ENCODE data around the gene OMP. TPM values are rescaled to one million over a fixed set of nuclear protein-coding genes. Genes with fewer than 3 reads are reported as not detected.

OMP gene
- total and polyA plus RNA-seq, 2 donors (not counting 3 experiments of a cell fraction or from before 2014, with no cell fraction given), result 0.80 TPM; not detected in 1

- Histone ChIP-seq H3K9ac (replicated peaks; ENCODE audit: extremely low read depth, insufficient read depth, low read length) (no peak overlapping the region), H3K36me3 (ENCODE audit: control insufficient read depth in 2 of 2, extremely low read depth in 1 of 2, insufficient read depth in 2 of 2, low read length in 2 of 2) (no peaks in the 10 kb centered on the region), H3K4me1 (ENCODE audit: control insufficient read depth, extremely low read depth, insufficient read depth, low read length) (peaks cover 8% of the 10 kb centered on the region), H3K27ac (ENCODE audit: insufficient read depth, low read depth, low read length) (no peak overlapping the region), H3K9me3 (replicated peaks; ENCODE audit: control insufficient read depth, insufficient read depth, low read length) (no peaks in the 10 kb centered on the region), H3K79me2 (ENCODE audit: control insufficient read depth, insufficient read depth, low read length) (no peaks in the 10 kb centered on the region), H3K4me2 (ENCODE audit: insufficient read depth, low read length) (no peak overlapping the region), H2AFZ (ENCODE audit: low read depth, low read length) (no peak overlapping the region), H3K27me3 (ENCODE audit: control insufficient read depth in 2 of 2, insufficient read depth in 2 of 2, low read length in 2 of 2) (no peaks in the 10 kb centered on the region), H3K4me3 (replicated peaks in 1 of 3; ENCODE audit: insufficient read depth in 1 of 3, low read depth in 1 of 3, low read length in 3 of 3) (no peak overlapping the region), H4K20me1 (replicated peaks; ENCODE audit: control insufficient read depth, extremely low read depth, insufficient read depth, low read length) (no peaks in the 10 kb centered on the region), H3K9me1 (replicated peaks; ENCODE audit: control insufficient read depth, extremely low read depth, insufficient read depth, low read length) (no peaks in the 10 kb centered on the region)
- intact Hi-C loops (cut with micrococcal nuclease), result no loop called here
- ChIA-PET CTCF (interaction anchor here (2.5 kb wide), 1 partner anchor 10 kb away, joined by 12 read pairs; no protein-coding TSS in a partner anchor), POLR2A (no interaction called here)
- no TSS peak for BruUV-seq (replicated peaks)
- FAIRE-seq (no peak), DNase-seq (ENCODE audit: low read depth, low spot score) (no peak)
- TF ChIP-seq POLR2AphosphoS5 (IDR thresholded peaks at IDR 0.05; ENCODE audit: insufficient read depth, low read depth, low read length) (no peak), GATA2 (IDR thresholded peaks at IDR 0.05; ENCODE audit: insufficient read depth, insufficient read length, low read depth, low read length) (no peak), POLR2A (IDR thresholded peaks at IDR 0.05; ENCODE audit: low read depth, low read length) (no peak), JUN (IDR thresholded peaks at IDR 0.05; ENCODE audit: borderline replicate concordance, insufficient read depth, insufficient read length, low read depth) (no peak), FOS (IDR thresholded peaks at IDR 0.05; ENCODE audit: borderline replicate concordance, insufficient read depth, low read length) (no peak), EZH2 (IDR thresholded peaks at IDR 0.05; ENCODE audit: borderline replicate concordance, low read depth, low read length, severe bottlenecking) (no peak), CTCF (IDR thresholded peaks at IDR 0.05; ENCODE audit: extremely low read depth in 1 of 2, insufficient read depth in 1 of 2, low read depth in 1 of 2, low read length in 2 of 2) (no peak), MYC (IDR thresholded peaks at IDR 0.05; ENCODE audit: low read depth, low read length) (no peak), MAX (IDR thresholded peaks at IDR 0.05; ENCODE audit: insufficient read depth, insufficient read length) (no peak)
- dilution Hi-C loops (cut with MboI; ENCODE audit: extremely low pct_ligation_motif_present, low sequenced_read_pairs), result no loop called here
Observed at GRCh38 chr11:77137421-77137820, 34.8 kb downstream of the OMP start.

All from endothelial cell of umbilical vein (primary cell).